Activated CD4-positive, CD25-positive, alpha-beta regulatory T cell treated with anti-CD3 and anti-CD28 coated beads, Interleukin-2, amount 50 U/mL, for 16 hours (primary cell): ENCODE data around the gene KLK3.

ENCODE experiments used
- DNase-seq: peaks from one replicate; pipeline ENCODE4 v3.0.0-alpha.2; 2020; ENCODE audit warnings: low read depth, low spot score

KLK3 gene

DNA sequence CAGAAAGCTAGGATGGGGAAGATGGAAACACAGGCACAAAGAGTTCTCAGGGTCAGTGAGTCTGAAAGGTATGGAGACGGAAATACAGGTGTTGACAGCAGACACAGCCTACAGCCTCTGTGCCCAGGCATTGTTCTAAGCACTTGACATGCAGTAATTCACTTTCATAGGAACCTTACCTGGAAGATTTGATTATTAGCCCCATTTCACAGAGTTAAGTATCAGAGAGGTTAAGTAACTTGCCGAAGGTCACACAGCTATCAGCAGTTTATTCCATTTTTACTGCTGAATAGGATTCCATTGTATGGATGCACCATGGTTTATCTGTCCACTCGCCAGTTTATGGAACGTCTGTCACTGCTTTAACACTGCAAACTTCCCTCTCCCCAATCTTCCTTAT, 43.3 kb downstream of the KLK3 start:
- DNase-seq: no peak

DNA sequence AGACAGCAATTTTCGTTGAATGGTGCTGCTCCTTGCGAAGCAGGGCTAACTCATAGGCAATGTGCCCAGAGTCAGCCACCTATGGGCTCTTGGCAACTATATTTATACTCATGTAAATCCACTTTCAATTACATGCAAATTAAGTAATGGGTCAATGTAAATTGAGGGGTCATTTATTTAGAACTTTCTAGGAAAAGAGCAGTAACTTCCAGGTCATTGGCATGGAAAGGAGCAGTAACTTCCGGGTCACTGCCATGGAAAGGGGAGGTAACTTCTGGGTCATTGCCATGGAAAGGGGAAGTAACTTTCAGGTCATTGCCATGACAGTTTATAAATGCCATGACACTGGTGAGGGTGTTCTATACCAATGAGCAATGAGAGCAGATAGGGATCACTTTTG, 44.9 kb downstream of the KLK3 start:
- no peak for DNase-seq

DNA sequence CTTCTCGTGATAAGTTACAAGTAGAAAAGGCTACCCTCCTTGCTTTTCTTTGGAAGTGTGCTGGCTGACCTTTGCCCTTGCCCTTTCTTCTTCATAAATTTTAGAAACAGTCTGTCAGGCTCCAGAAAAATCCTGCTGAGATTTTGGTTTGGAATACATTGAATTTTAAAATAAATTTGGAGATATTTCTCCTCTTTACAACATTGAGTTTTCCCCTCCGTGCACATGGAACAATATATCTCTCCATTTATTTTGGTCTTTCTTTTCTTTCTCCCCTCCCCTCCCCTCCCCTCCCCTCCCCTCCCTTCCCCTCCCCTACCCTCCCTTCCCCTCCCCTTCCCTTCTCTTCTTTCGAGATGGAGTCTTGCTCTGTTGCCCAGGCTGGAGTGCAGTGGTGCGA, 47.9 kb downstream of the KLK3 start:
- no peak for DNase-seq

DNA sequence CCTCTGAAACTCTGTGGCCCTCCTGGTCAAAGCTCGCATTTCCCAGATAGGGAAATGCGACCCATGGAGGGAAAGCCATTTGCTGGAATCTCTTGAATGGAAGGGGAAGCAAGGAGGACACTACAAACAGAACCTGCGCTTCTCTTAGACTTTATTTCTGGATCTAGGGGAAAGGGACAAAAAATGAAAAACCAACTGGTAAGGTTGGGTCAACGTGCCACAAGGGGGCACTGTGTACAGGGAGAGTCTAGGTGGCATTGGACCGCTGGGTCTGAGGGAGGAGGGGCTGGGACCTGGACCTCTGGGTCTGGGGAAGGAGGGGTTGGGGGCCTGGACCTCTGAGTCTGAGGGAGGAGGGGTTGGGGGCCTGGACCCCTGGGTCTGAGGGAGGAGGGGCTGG, 51.5 kb downstream of the KLK3 start:
- no peak for DNase-seq

DNA sequence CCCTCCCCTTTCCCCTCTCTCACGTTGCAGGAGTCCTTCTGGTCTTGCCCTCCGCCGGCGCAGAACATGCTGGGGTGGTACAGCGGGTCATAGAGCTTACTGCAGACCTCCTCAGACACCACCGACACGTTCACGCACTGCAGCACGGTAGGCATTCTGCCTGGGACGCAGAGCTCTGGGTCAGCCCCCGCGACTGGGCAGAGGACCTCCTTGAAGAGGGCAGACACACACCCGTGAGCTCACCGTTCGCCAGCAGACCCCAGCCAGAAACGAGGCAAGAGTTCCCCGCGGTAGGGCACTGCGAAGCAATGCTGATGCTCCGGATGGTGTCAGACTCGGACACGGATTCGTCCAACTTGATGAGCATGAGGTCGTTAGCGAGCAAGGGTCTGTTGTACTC, 53.6 kb downstream of the KLK3 start:
- no peak for DNase-seq

DNA sequence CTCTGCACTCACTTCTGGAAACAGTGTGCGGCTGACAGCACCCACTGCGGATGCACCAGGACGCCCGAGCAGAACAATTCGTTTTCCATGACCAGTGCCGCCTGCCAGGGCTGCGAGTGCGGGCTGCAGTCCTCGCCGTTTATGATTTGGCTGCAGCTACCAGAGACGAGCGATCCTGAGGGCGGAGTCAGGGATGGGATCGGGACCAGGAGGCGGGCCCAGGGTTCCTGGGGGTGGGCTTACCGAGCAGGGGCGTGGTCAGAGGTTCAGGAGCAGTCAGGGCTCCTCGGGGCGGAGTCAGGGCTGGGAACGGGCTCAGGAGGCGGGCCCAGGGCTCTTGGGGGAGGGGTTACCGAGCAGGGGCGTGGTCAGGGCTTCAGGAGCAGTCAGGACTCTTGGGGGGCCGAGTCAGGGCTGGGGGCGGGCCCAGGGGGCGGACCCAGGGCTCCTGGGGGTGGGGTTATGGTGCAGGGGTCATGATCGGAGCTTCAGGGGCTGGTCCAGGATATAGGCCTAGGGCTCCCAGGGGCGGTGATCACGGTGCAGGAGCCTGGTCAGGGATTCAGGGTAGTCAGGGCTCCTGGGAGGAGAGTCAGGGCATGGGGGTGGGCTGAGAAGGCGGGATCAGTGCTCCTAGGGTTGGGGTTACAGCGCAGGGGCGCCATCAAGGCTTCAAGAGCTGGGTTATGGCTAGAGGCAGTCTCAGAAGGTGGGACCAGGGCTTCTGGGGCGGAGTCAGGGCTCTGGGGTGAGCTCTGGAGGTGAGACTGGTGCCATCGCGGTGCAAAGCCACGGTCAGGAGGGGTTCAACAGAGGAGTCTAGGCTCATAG, 54.7 kb downstream of the KLK3 start:
- no peak for DNase-seq
